Neural progenitor cell (in vitro differentiated cells): ENCODE data around the gene RBM15B. TPM values are rescaled to one million over a fixed set of nuclear protein-coding genes. Genes with fewer than 3 reads are reported as not detected.

Source experiments
- DNase-seq: peaks from one replicate; pipeline ENCODE4 v3.0.0-alpha.2; 2016; ENCODE audit warnings: low spot score
- H2AFZ ChIP-seq: fragments of 200-600 bp; sonication (generic); replicated peaks from 2 replicates; pipeline ENCODE4 v1.6.1; 2016; ENCODE audit warnings: antibody characterized with exemption
- H3F3A ChIP-seq: fragments of 200-600 bp; sonication (generic); 2 replicates; pipeline ENCODE4 v1.6.1; 2016; ENCODE audit warnings: antibody characterized with exemption, low read depth
- H3K27ac ChIP-seq: fragments of 200-600 bp; sonication (generic); 2 replicates; pipeline ENCODE4 v1.5.1; 2016; ENCODE audit warnings: mild to moderate bottlenecking
- H3K27me3 ChIP-seq: fragments of 200-600 bp; sonication (generic); 2 replicates; pipeline ENCODE4 v1.6.1; 2016; ENCODE audit warnings: mild to moderate bottlenecking, moderate library complexity
- H3K36me3 ChIP-seq: fragments of 200-600 bp; sonication (generic); 2 replicates; pipeline ENCODE4 v1.5.1; 2016
- H3K4me1 ChIP-seq: fragments of 200-600 bp; sonication (generic); 2 replicates; pipeline ENCODE4 v1.6.1; 2016; ENCODE audit warnings: mixed run types
- H3K4me2 ChIP-seq: fragments of 200-600 bp; sonication (generic); 2 replicates; pipeline ENCODE4 v1.6.1; 2016
- H3K4me3 ChIP-seq: fragments of 200-600 bp; sonication (generic); 2 replicates; pipeline ENCODE4 v1.5.1; 2016
- H3K79me2 ChIP-seq: fragments of 200-600 bp; sonication (generic); 2 replicates; pipeline ENCODE4 v1.6.1; 2016; ENCODE audit warnings: low read depth
- H3K9ac ChIP-seq: fragments of 200-600 bp; sonication (generic); 2 replicates; pipeline ENCODE4 v1.6.1; 2016
- H3K9me3 ChIP-seq: fragments of 200-600 bp; sonication (generic); 2 replicates; pipeline ENCODE4 v1.5.1; 2016; ENCODE audit warnings: low read depth
- H4K20me1 ChIP-seq: fragments of 200-600 bp; sonication (generic); 2 replicates; pipeline ENCODE4 v1.6.1; 2016; ENCODE audit warnings: low read depth
- H3K27ac Mint-ChIP-seq: 3 replicates; pipeline ENCODE4 v1.8.0; 2021; ENCODE audit warnings: mixed read lengths
- H3K27me3 Mint-ChIP-seq: 2 replicates; pipeline ENCODE4 v1.8.0; 2022; ENCODE audit warnings: low read depth, mild to moderate bottlenecking, inconsistent platforms, moderate library complexity, mixed read lengths; ENCODE audit not compliant: insufficient read depth
- H3K36me3 Mint-ChIP-seq: 3 replicates; pipeline ENCODE4 v1.8.0; 2021; ENCODE audit warnings: mixed read lengths
- H3K4me1 Mint-ChIP-seq: 3 replicates; pipeline ENCODE4 v1.8.0; 2021; ENCODE audit warnings: mixed read lengths
- H3K4me3 Mint-ChIP-seq: 3 replicates; pipeline ENCODE4 v1.8.0; 2021; ENCODE audit warnings: mild to moderate bottlenecking, moderate library complexity, mixed read lengths
- H3K9me3 Mint-ChIP-seq: 3 replicates; pipeline ENCODE4 v1.8.0; 2020; ENCODE audit warnings: mixed read lengths
- EZH2 ChIP-seq: fragments of 200-600 bp; sonication (generic); IDR thresholded peaks from 2 replicates; pipeline ENCODE4 v1.6.1; 2017; ENCODE audit warnings: antibody characterized with exemption, mild to moderate bottlenecking, moderate library complexity
- EZH2phosphoT487 ChIP-seq: fragments of 200-600 bp; sonication (generic); IDR thresholded peaks from 2 replicates; pipeline ENCODE4 v1.6.1; 2017; ENCODE audit warnings: antibody characterized with exemption
- total RNA-seq: library from RNA; depleted of rRNA; stranded (reverse); fragments of >200 nt; gene quantifications from 2 replicates; pipeline ENCODE4 v1.2.3, GENCODE V29; 2015; ENCODE audit warnings: low replicate concordance
- TF ChIP-seq, protein P1 (sequence below): fragments of 200-600 bp; sonication (generic); IDR thresholded peaks from 2 replicates; pipeline ENCODE4 v1.5.1; 2017; ENCODE audit warnings: antibody characterized with exemption, mild to moderate bottlenecking

The RBM15B gene
- total RNA-seq, 1 donor from 2014 or later, result 28.1 TPM

DNA sequence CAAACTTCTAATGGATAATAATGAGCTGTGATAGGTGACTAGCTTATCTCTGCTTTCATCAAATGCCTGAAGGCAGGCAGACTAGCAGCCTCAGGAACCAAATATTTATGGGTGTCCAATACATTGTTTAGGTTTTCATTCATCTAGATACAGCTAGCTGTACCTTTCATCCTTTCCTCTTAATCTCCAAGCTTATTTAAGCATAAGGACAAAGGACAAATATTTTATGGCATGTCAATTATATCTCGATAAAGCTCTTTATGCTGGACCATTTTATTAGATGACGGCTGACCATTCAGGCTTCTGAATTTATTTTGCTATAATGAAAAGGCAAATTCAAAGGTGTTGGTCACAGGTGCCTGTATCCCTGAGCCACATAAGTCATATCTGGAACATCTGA is 16.9 kb downstream of the RBM15B start:
- DNase-seq, result no peak
- H3K9me3 Mint-ChIP-seq, result no peaks in the 10 kb centered on the region
- Histone ChIP-seq H3K9me3 (no peaks in the 10 kb centered on the region), H3K79me2 (no peaks in the 10 kb centered on the region), H4K20me1 (peaks cover 6% of the 10 kb centered on the region), H3K4me1 (no peaks in the 10 kb centered on the region), H3F3A (no peaks in the 10 kb centered on the region), H2AFZ (no peak overlapping the region), H3K36me3 (peaks cover 6% of the 10 kb centered on the region), H3K27ac (no peak overlapping the region), H3K4me2 (no peak overlapping the region), H3K9ac (peak overlapping the region; percentile 27), H3K27me3 (no peaks in the 10 kb centered on the region), H3K4me3 (no peak overlapping the region)
- peaks cover 23% of the 10 kb centered on the region for H3K36me3 Mint-ChIP-seq
- H3K4me3 Mint-ChIP-seq, result no peak overlapping the region
- no peaks in the 10 kb centered on the region for H3K4me1 Mint-ChIP-seq
- no peaks in the 10 kb centered on the region for H3K27me3 Mint-ChIP-seq
- no peak overlapping the region for H3K27ac Mint-ChIP-seq
- TF ChIP-seq EZH2phosphoT487 (no peak), EZH2 (no peak)
- TF ChIP-seq, protein P1, sequence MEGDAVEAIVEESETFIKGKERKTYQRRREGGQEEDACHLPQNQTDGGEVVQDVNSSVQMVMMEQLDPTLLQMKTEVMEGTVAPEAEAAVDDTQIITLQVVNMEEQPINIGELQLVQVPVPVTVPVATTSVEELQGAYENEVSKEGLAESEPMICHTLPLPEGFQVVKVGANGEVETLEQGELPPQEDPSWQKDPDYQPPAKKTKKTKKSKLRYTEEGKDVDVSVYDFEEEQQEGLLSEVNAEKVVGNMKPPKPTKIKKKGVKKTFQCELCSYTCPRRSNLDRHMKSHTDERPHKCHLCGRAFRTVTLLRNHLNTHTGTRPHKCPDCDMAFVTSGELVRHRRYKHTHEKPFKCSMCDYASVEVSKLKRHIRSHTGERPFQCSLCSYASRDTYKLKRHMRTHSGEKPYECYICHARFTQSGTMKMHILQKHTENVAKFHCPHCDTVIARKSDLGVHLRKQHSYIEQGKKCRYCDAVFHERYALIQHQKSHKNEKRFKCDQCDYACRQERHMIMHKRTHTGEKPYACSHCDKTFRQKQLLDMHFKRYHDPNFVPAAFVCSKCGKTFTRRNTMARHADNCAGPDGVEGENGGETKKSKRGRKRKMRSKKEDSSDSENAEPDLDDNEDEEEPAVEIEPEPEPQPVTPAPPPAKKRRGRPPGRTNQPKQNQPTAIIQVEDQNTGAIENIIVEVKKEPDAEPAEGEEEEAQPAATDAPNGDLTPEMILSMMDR, result no peak

DNA sequence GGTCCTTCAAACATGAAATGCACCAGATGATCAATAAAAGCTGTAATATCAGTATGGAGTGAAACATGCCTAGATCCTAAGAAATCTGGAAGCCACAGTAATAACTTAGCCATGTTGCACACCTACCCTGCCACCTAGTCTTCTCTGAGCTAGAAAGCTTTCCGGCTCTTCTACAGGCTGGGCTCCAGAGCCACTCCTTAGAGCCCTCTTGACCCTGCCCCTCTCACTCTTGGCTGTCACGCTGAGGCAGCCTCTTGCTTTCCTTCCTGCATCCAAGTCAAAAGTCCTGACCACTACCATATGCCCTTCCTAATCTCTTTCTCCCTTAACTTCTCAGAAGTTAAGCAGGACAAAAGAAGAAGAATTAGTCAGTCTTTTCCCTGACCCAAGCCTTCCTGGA is 17.7 kb downstream of the RBM15B start:
- Histone ChIP-seq H4K20me1 (peaks cover 6% of the 10 kb centered on the region), H3K27ac (no peak overlapping the region), H3K4me2 (no peak overlapping the region), H3F3A (no peaks in the 10 kb centered on the region), H3K27me3 (no peaks in the 10 kb centered on the region), H3K9ac (peak overlapping the region; percentile 27), H3K4me1 (no peaks in the 10 kb centered on the region), H3K4me3 (no peak overlapping the region), H3K79me2 (no peaks in the 10 kb centered on the region), H3K9me3 (no peaks in the 10 kb centered on the region), H3K36me3 (peaks cover 14% of the 10 kb centered on the region), H2AFZ (no peak overlapping the region)
- no peak for DNase-seq
- Mint-ChIP-seq H3K4me1 (no peaks in the 10 kb centered on the region), H3K27me3 (no peaks in the 10 kb centered on the region), H3K27ac (no peak overlapping the region), H3K9me3 (no peaks in the 10 kb centered on the region), H3K4me3 (no peak overlapping the region), H3K36me3 (peaks cover 26% of the 10 kb centered on the region)
- TF ChIP-seq EZH2 (no peak), EZH2phosphoT487 (no peak)
- TF ChIP-seq, protein P1, result no peak

DNA sequence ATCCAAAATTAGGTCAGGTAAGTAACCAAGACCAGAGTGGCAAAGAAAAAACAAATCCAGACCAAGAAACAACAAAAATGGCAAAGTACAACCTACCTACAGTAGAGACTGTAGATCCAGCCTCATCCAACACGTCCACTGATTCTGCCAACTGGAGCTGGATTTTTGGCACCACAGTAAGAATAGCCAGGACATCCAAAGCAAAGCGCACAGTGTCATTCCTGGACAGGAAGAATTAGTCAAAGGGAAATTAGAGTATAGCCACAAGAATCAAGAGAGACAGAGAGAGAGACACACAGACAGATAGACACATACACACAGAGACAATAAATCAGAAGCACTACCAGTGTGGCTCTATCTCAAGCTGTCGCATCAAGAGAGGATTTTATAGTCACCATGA is 31.1 kb downstream of the RBM15B start:
- no peak for DNase-seq
- Histone ChIP-seq H3K4me1 (no peaks in the 10 kb centered on the region), H3F3A (no peaks in the 10 kb centered on the region), H3K79me2 (no peaks in the 10 kb centered on the region), H3K27ac (no peak overlapping the region), H4K20me1 (no peaks in the 10 kb centered on the region), H2AFZ (no peak overlapping the region), H3K27me3 (no peaks in the 10 kb centered on the region), H3K4me2 (no peak overlapping the region), H3K9ac (no peak overlapping the region), H3K9me3 (no peaks in the 10 kb centered on the region), H3K36me3 (no peaks in the 10 kb centered on the region), H3K4me3 (no peak overlapping the region)
- Mint-ChIP-seq H3K27me3 (no peaks in the 10 kb centered on the region), H3K9me3 (no peaks in the 10 kb centered on the region), H3K4me1 (no peaks in the 10 kb centered on the region), H3K4me3 (no peak overlapping the region), H3K36me3 (peaks cover 16% of the 10 kb centered on the region), H3K27ac (no peak overlapping the region)
- TF ChIP-seq EZH2phosphoT487 (no peak), EZH2 (no peak)
- TF ChIP-seq, protein P1, result no peak
